Kidney epithelial cell (primary cell): ENCODE measurements around the gene HAVCR1. TPM values are rescaled to one million over a fixed set of nuclear protein-coding genes. Genes with fewer than 3 reads are reported as not detected.

Source experiments
- DNase-seq: peaks from one replicate; pipeline ENCODE4 v3.0.0-alpha.2; 2010; ENCODE audit warnings: low read depth
- H3K27me3 ChIP-seq: 2 replicates; pipeline ENCODE4 v1.6.0; 2011; ENCODE audit warnings: low read length; ENCODE audit not compliant: control insufficient read depth, insufficient read depth
- H3K36me3 ChIP-seq: 2 replicates; pipeline ENCODE4 v1.5.1; 2011; ENCODE audit warnings: low read length; ENCODE audit not compliant: control insufficient read depth, insufficient read depth
- H3K4me3 ChIP-seq: 2 replicates; pipeline ENCODE4 v1.5.1; 2011; ENCODE audit warnings: low read depth, mild to moderate bottlenecking, control low read depth, low read length
- CTCF ChIP-seq: IDR thresholded peaks from 2 replicates; pipeline ENCODE4 v1.5.1; 2011; ENCODE audit warnings: mild to moderate bottlenecking, moderate library complexity, low read length, control low read depth, inconsistent platforms; ENCODE audit not compliant: insufficient read depth, poor library complexity, severe bottlenecking
- total RNA-seq: library from RNA; depleted of rRNA; stranded (reverse); fragments of >200 nt; gene quantifications from 2 replicates; pipeline ENCODE4 v1.2.3, GENCODE V29; 2015

HAVCR1 gene
- total RNA-seq, 1 donor from 2014 or later: 0.29 TPM

DNA sequence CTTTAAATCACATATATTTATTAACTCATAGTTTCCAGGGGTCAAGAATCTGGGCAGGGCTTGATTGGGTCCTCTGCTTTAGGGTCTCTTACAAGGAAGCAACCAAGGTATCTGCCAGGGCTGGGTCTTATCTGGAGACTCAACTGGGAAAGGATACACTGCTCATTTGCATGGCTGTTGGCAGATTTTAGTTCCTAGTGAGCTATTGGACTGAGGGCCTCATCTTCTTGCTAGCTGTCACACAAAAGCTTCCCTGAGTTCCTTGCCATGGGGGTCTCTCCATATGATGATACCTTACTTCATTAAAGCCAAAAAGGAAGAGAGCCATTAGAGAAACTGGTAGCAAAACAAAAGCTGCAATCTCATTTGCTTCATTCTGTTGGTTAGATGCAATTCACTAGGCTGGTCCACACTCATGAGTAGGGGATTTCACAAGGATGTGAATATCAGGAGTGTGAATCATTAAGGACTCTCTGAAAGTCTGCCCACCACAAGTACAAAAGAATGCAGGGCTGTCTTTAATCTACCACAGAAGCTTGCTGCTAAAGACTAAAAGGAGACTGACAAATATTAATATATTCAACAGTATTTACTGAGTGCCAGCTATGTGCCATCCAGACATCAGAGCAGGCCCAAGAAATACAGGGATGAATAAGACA is 53.9 kb downstream of the HAVCR1 start:
- Histone ChIP-seq H3K4me3 (no peak overlapping the region), H3K27me3 (no peaks in the 10 kb centered on the region), H3K36me3 (no peaks in the 10 kb centered on the region)
- no peak for TF ChIP-seq CTCF
- peak; percentile 81 for DNase-seq

- Histone ChIP-seq H3K4me3 (no peak overlapping the region), H3K36me3 (no peaks in the 10 kb centered on the region), H3K27me3 (no peaks in the 10 kb centered on the region)
- TF ChIP-seq CTCF: no peak
- no peak for DNase-seq
These were observed 67.2 kb downstream of the HAVCR1 start for GRCh38 chr5:156991714-156992113.

- DNase-seq: no peak
- Histone ChIP-seq H3K27me3 (no peaks in the 10 kb centered on the region), H3K36me3 (no peaks in the 10 kb centered on the region), H3K4me3 (no peak overlapping the region)
- TF ChIP-seq CTCF: no peak
These were observed 74.9 kb downstream of the HAVCR1 start for GRCh38 chr5:156984064-156984463.

DNA sequence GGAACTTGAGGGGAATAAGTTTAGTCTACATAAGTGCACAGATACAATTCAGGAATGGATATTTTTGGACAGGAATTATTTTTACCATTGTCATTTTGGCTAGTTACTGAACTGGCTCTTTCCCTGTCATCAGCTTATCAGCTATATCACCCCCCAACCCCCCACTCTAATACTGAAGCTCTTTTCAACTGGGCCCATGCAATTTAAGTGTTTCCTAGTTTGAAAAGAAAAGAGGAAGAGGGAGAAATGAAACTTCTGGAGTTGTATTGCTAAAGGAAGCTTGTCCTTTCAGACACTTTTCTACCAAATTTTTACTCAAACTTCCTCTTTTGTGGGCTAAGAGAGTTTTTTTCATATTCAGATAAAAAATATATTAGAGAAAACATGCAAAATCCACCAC is 77.4 kb downstream of the HAVCR1 start:
- Histone ChIP-seq H3K27me3 (no peaks in the 10 kb centered on the region), H3K36me3 (no peaks in the 10 kb centered on the region), H3K4me3 (no peak overlapping the region)
- no peak for DNase-seq
- TF ChIP-seq CTCF: no peak

Other genes with a start within 250 kb of the HAVCR1 start
- 0.07 TPM in 1 of 2 replicates, not detected in the other for gene PPP1R2B, start 208.8 kb downstream of the HAVCR1 start, total RNA-seq
- not detected in 2 replicates for gene TIMD4, start 95.9 kb downstream of the HAVCR1 start, total RNA-seq
- 1.5 and 1.6 TPM in 2 replicates for gene HAVCR2, start 49.9 kb upstream of the HAVCR1 start, total RNA-seq
- 12.2 and 17.7 TPM in 2 replicates for gene MED7, start 83.7 kb upstream of the HAVCR1 start, total RNA-seq
- gene GARIN3, start 107.1 kb upstream of the HAVCR1 start, total RNA-seq: not detected in 2 replicates
- gene ITK, start 121.7 kb upstream of the HAVCR1 start, total RNA-seq: not detected in 2 replicates
- gene CYFIP2, start 207.0 kb upstream of the HAVCR1 start, total RNA-seq: 93.5 and 99.9 TPM in 2 replicates